Ishikawa (cell line): Measurements from ENCODE around the gene CLDN5.

ENCODE experiments used
- CEBPB ChIP-seq: IDR thresholded peaks from 2 replicates; pipeline ENCODE4 v1.6.1; 2012
- CREB1 ChIP-seq: IDR thresholded peaks from 2 replicates; pipeline ENCODE4 v1.6.1; 2012; ENCODE audit warnings: low read depth
- EGR1 ChIP-seq: IDR thresholded peaks from 2 replicates; pipeline ENCODE4 v1.6.1; 2012
- EP300 ChIP-seq: IDR thresholded peaks from 2 replicates; pipeline ENCODE4 v1.6.1; 2012; ENCODE audit warnings: borderline replicate concordance
- FOXM1 ChIP-seq: IDR thresholded peaks from 2 replicates; pipeline ENCODE4 v1.6.1; 2012; ENCODE audit warnings: low read depth, borderline replicate concordance
- MAX ChIP-seq: IDR thresholded peaks from 2 replicates; pipeline ENCODE4 v1.6.1; 2012
- NFIC ChIP-seq: IDR thresholded peaks from 2 replicates; pipeline ENCODE4 v1.6.1; 2012
- RAD21 ChIP-seq: IDR thresholded peaks from 2 replicates; pipeline ENCODE4 v1.6.1; 2012; ENCODE audit warnings: low read depth
- REST ChIP-seq: IDR thresholded peaks from 2 replicates; pipeline ENCODE4 v1.6.1; 2012; ENCODE audit warnings: low read depth, mild to moderate bottlenecking
- TAF1 ChIP-seq: IDR thresholded peaks from 2 replicates; pipeline ENCODE4 v1.6.1; 2012; ENCODE audit warnings: low read depth, mild to moderate bottlenecking
- TCF12 ChIP-seq: IDR thresholded peaks from 2 replicates; pipeline ENCODE4 v1.6.1; 2012; ENCODE audit warnings: low read depth
- TEAD4 ChIP-seq: IDR thresholded peaks from 2 replicates; pipeline ENCODE4 v1.6.1; 2012
- USF1 ChIP-seq: IDR thresholded peaks from 2 replicates; pipeline ENCODE4 v1.6.1; 2012
- YY1 ChIP-seq: IDR thresholded peaks from 2 replicates; pipeline ENCODE4 v1.6.1; 2012; ENCODE audit warnings: low read depth
- ZBTB7A ChIP-seq: IDR thresholded peaks from 2 replicates; pipeline ENCODE4 v1.6.1; 2012; ENCODE audit warnings: low read depth

The CLDN5 gene

GRCh38 chr22:19520007-19520406, 4.2 kb downstream of the CLDN5 start:
- TF ChIP-seq RAD21: no peak

- TF ChIP-seq RAD21 (no peak), TAF1 (no peak), CEBPB (no peak), EGR1 (no peak), REST (no peak), TEAD4 (no peak), FOXM1 (no peak), ZBTB7A (no peak), NFIC (no peak), MAX (no peak), YY1 (no peak), CREB1 (no peak), TCF12 (no peak), EP300 (no peak), USF1 (no peak)
Observed at GRCh38 chr22:19519041-19519926, 4.9 kb downstream of the CLDN5 start.

- TF ChIP-seq ZBTB7A (no peak), CREB1 (no peak), TCF12 (no peak), YY1 (no peak), CEBPB (no peak), USF1 (no peak), EGR1 (no peak), REST (no peak), TAF1 (no peak), FOXM1 (no peak), NFIC (no peak), RAD21 (no peak), TEAD4 (no peak), EP300 (no peak), MAX (no peak)
Observed at GRCh38 chr22:19518635-19519034, 5.6 kb downstream of the CLDN5 start.

- no peak for TF ChIP-seq TCF12
- TF ChIP-seq RAD21: no peak
Observed at GRCh38 chr22:19517919-19518611, 6.1 kb downstream of the CLDN5 start.

- TF ChIP-seq TEAD4: no peak
- TF ChIP-seq MAX: no peak
- no peak for TF ChIP-seq FOXM1
- no peak for TF ChIP-seq EGR1
- no peak for TF ChIP-seq CREB1
- no peak for TF ChIP-seq RAD21
- no peak for TF ChIP-seq ZBTB7A
- no peak for TF ChIP-seq NFIC
- TF ChIP-seq CEBPB: no peak
- TF ChIP-seq YY1: no peak
- no peak for TF ChIP-seq TCF12
- TF ChIP-seq REST: no peak
- TF ChIP-seq EP300: no peak
- TF ChIP-seq TAF1: no peak
Observed at GRCh38 chr22:19517171-19517500, 7.1 kb downstream of the CLDN5 start.
